Ishikawa (cell line): ENCODE results near the gene SPPL2C.

Source experiments
- CEBPB ChIP-seq: IDR thresholded peaks from 2 replicates; pipeline ENCODE4 v1.6.1; 2012
- EGR1 ChIP-seq: IDR thresholded peaks from 2 replicates; pipeline ENCODE4 v1.6.1; 2012
- EP300 ChIP-seq: IDR thresholded peaks from 2 replicates; pipeline ENCODE4 v1.6.1; 2012; ENCODE audit warnings: borderline replicate concordance
- FOXM1 ChIP-seq: IDR thresholded peaks from 2 replicates; pipeline ENCODE4 v1.6.1; 2012; ENCODE audit warnings: low read depth, borderline replicate concordance
- NFIC ChIP-seq: IDR thresholded peaks from 2 replicates; pipeline ENCODE4 v1.6.1; 2012
- RAD21 ChIP-seq: IDR thresholded peaks from 2 replicates; pipeline ENCODE4 v1.6.1; 2012; ENCODE audit warnings: low read depth
- TAF1 ChIP-seq: IDR thresholded peaks from 2 replicates; pipeline ENCODE4 v1.6.1; 2012; ENCODE audit warnings: low read depth, mild to moderate bottlenecking
- TCF12 ChIP-seq: IDR thresholded peaks from 2 replicates; pipeline ENCODE4 v1.6.1; 2012; ENCODE audit warnings: low read depth
- USF1 ChIP-seq: IDR thresholded peaks from 2 replicates; pipeline ENCODE4 v1.6.1; 2012
- ZBTB7A ChIP-seq: IDR thresholded peaks from 2 replicates; pipeline ENCODE4 v1.6.1; 2012; ENCODE audit warnings: low read depth
- TF ChIP-seq, protein P1 (sequence below): IDR thresholded peaks from 2 replicates; pipeline ENCODE4 v1.6.1; 2012; ENCODE audit warnings: low read depth, mild to moderate bottlenecking

DNA sequence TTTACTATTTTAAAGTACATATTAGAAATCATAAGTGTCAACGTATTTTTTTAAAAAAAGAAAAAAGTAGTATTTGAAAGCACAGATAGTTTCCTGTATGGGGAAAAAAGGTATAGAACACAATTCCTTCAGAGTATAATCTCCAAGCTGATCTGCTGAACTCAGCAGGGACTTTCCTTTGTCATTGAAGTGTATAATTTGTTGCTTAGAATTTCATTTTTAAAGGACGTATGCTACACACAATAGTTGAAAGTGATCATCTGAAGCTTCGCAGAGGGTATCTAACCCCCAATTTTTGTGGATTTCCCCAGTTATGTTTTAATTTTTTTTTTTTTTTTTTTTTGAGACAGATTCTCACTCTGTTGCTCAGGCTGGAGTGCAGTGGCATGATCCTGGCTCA, 29.5 kb downstream of the SPPL2C start:
- TF ChIP-seq TCF12 (no peak), EP300 (no peak), RAD21 (no peak), NFIC (no peak), TAF1 (no peak), ZBTB7A (no peak), USF1 (no peak), EGR1 (no peak), FOXM1 (no peak), CEBPB (no peak)
- TF ChIP-seq, protein P1, sequence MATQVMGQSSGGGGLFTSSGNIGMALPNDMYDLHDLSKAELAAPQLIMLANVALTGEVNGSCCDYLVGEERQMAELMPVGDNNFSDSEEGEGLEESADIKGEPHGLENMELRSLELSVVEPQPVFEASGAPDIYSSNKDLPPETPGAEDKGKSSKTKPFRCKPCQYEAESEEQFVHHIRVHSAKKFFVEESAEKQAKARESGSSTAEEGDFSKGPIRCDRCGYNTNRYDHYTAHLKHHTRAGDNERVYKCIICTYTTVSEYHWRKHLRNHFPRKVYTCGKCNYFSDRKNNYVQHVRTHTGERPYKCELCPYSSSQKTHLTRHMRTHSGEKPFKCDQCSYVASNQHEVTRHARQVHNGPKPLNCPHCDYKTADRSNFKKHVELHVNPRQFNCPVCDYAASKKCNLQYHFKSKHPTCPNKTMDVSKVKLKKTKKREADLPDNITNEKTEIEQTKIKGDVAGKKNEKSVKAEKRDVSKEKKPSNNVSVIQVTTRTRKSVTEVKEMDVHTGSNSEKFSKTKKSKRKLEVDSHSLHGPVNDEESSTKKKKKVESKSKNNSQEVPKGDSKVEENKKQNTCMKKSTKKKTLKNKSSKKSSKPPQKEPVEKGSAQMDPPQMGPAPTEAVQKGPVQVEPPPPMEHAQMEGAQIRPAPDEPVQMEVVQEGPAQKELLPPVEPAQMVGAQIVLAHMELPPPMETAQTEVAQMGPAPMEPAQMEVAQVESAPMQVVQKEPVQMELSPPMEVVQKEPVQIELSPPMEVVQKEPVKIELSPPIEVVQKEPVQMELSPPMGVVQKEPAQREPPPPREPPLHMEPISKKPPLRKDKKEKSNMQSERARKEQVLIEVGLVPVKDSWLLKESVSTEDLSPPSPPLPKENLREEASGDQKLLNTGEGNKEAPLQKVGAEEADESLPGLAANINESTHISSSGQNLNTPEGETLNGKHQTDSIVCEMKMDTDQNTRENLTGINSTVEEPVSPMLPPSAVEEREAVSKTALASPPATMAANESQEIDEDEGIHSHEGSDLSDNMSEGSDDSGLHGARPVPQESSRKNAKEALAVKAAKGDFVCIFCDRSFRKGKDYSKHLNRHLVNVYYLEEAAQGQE, result no peak
